Erythroblast (primary cell): ENCODE measurements around the gene RGS11.

ENCODE experiments used
- GATA1 ChIP-seq: IDR thresholded peaks from 2 replicates; pipeline ENCODE4 v1.6.1; 2011; ENCODE audit warnings: low read depth, mild to moderate bottlenecking, control low read depth, low read length, moderate library complexity
- POLR2A ChIP-seq: IDR thresholded peaks from 2 replicates; pipeline ENCODE4 v1.6.1; 2011; ENCODE audit warnings: mild to moderate bottlenecking, low read length

DNA sequence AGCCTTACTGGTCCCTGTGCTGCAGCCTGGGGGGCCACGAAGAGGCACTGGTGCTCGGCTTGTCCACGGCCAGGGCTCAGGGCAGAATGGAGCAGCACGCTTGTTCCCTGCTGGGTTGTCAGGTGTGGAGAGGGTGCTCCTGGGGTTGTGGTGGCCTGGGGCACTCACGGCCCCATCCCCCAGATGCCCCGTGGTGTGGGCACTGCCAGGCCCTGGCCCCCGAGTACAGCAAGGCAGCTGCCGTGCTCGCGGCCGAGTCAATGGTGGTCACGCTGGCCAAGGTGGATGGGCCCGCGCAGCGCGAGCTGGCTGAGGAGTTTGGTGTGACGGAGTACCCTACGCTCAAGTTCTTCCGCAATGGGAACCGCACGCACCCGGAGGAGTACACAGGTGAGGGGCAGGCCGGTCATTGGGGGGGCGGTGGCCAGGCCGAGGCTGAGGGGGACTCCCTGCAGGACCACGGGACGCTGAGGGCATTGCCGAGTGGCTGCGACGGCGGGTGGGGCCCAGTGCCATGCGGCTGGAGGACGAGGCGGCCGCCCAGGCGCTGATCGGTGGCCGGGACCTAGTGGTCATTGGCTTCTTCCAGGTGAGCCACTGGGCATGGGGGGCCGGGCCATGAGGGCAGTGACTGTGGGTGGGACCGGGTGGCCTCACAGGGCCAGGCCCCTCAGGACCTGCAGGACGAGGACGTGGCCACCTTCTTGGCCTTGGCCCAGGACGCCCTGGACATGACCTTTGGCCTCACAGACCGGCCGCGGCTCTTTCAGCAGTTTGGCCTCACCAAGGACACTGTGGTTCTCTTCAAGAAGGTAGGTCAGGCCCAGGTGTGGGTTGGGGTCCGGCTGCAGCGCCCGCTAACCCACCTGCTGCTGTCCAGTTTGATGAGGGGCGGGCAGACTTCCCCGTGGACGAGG is 8.7 kb upstream of the RGS11 start:
- TF ChIP-seq POLR2A (no peak), GATA1 (no peak)
